Central memory CD4-positive, alpha-beta T cell (primary cell): ENCODE results near the gene RHD.
"Not testable (repeated sequence)": the region's sequence is repeated elsewhere in the genome, so short reads cannot be mapped to it uniquely, and the experiment has no call there.

Experiments
- DNase-seq: peaks from one replicate; pipeline ENCODE4 v3.0.0; 2022

The RHD gene

GRCh38 chr1:25360596-25361581, 88.6 kb downstream of the RHD start:
- DNase-seq = no peak

DNA sequence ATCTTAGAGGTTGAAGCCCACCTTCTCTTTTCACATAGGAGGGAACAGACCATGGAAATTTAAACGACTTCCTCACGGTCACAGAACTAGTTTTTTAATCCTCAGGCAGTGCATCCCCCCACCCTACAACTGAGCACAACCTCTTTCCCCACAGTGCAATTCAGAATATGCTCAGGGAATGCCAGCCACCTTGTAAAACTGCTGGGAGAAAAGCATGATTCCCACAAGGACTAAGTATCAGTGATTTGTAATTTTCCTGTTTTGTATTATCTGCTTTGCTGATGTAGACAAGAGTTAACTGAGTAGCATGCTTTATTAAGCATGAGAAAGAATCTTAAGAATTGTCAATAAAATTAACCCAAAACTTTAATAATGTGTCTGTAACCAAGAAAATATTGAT, 89.6 kb downstream of the RHD start:
- no peak for DNase-seq

DNA sequence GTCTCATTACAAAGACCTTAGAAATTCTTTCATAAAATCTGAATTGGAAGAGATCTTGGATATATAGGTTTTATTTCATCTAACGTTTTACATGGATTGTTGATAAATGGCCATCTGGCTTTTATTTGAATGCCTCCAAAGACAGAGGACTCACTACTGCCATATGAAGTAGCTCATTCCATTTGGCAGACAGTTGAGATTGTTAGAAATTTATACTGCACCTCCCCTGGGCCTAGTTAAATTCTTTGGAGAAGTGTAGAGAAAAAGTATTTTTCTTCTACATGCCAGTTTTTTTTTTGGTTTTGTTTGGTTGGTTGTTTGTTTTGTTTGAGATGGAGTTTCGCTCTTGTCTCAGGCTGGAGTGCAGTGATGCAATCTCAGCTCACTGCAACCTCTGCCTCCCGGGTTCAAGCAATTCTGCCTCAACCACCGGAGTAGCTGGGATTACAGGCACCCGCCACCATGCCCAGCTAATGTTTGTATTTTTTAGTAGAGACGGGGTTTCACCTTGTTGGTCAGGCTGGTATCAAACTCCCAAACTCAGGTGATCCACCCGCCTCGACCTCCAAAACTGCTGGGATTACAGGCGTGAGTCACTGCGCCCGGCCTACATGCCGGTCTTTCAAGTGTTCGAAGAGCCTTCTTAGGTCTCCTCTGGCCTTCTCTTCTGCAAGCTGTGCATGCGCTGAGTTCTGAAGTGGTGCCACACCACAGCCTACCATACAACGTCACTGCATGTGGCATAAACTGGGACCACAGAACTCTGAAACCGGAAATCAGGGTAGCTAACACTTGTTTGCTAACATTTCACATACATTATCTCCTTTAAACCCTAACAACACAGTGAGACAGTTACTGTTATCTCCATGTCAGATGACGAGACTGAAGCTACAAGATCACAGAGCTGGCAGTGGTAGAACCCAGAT, 90.6 kb downstream of the RHD start:
- DNase-seq = not testable (repeated sequence)

DNA sequence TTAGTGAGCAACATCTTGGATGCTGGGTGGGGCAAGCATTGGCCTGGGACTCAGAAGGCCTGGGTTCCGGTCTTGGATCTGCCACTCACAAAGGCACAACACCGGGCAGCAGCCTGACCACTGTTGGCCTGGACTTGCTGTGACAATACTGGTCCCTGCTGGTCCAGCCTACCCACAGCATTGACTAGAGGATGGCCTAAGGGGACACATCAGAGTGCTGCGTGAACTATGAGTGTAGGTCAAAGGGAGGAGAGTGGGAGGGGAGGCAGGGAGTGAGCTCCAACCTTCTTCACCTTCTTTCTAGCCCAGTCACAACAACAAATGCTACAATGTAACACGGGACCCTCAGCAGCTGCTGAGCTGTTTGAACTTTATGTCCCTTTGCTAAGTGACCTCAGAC, 96.9 kb downstream of the RHD start:
- DNase-seq = no peak

DNA sequence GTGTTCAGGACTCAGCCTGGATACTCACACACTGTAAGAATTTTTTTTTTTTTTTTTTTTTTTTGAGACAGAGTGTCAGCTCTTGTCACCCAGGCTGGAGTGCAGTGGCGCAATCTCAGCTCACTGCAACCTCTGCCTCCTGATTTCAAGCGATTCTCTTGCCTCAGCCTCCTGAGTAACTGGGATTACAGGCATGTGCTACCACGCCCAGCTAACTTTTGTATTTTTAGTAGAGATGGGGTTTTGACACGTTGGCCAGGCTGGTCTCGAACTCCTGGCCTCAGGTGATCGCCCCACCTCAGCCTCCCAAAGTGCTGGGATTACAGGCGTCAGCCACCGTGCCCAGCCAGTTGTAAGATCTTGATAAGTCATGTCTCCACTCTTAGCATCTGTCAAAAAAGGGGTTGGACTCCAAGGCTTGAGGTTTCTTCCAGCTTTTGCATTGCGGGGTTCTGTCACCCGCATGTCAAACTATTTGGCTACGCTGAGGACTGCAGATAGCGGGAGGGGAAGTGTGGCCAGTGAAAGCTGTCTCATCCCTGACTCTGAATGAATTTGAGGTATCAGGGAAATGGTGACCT, 97.5 kb downstream of the RHD start:
- not testable (repeated sequence) for DNase-seq

DNA sequence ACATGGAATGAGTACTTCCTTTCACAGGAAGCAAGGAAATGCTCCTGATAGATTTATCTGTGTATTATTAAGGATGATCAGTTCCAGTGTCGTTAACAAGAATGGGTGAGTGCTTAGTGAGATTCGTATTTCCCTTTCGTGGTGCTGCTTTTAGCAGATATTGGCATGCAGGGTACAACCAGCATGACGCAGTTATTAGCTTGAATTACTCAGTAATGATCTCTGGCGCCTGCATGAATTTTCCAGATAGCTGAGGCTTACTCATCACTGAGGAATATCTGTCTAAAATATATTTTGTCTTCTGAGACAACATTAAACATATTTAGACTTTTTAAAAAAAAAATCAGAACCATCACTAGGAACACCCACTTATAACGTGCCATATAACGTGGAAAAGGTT, 99.4 kb downstream of the RHD start:
- not testable (repeated sequence) for DNase-seq

- DNase-seq = not testable (repeated sequence)
Observed at GRCh38 chr1:25378367-25378766, 106.1 kb downstream of the RHD start.
